Measurements from ENCODE around the gene S100A9.

GRCh38 chr1:153343811-153344717, 13.6 kb upstream of the S100A9 start:
- no peak for TF ChIP-seq USF2 (CRISPR knock-in tag; IDR thresholded peaks at IDR 0.05)
- no peak for TF ChIP-seq CTCF (IDR thresholded peaks at IDR 0.05)
- TF ChIP-seq JUN (CRISPR knock-in tag; IDR thresholded peaks at IDR 0.05): no peak
- no peak for TF ChIP-seq IRF2 (CRISPR knock-in tag; IDR thresholded peaks at IDR 0.05; ENCODE audit: borderline replicate concordance, low read depth)
- no peak for TF ChIP-seq E2F5 (CRISPR knock-in tag; IDR thresholded peaks at IDR 0.05)
- TF ChIP-seq NR2C2 (CRISPR knock-in tag; IDR thresholded peaks at IDR 0.05): no peak
